Measurements from ENCODE around the gene FAM20B. TPM values are rescaled to one million over a fixed set of nuclear protein-coding genes. Genes with fewer than 3 reads are reported as not detected.
"Not testable (repeated sequence)": the region's sequence is repeated elsewhere in the genome, so short reads cannot be mapped to it uniquely, and the experiment has no call there.

The FAM20B gene
- polyA plus RNA-seq (2012; ENCODE audit: insufficient read depth, insufficient read length, low read depth) = 10.0 TPM

GRCh38 chr1:179025125-179025974 lies at the start of gene FAM20B:
FAM20B (plus strand) TSS chr1:179025894; CDS start chr1:179043848, 17,954 bp downstream.
- Histone ChIP-seq H3K9me3 (no peaks in the 10 kb centered on the region), H3K4me1 (no peaks in the 10 kb centered on the region), H3K36me3 (no peaks in the 10 kb centered on the region), H3K4me3 (ENCODE audit: low read depth, low read length) (peak within 1 kb of the TSS; percentile 69), H3K27me3 (no peaks in the 10 kb centered on the region)
- TF ChIP-seq, protein P1, sequence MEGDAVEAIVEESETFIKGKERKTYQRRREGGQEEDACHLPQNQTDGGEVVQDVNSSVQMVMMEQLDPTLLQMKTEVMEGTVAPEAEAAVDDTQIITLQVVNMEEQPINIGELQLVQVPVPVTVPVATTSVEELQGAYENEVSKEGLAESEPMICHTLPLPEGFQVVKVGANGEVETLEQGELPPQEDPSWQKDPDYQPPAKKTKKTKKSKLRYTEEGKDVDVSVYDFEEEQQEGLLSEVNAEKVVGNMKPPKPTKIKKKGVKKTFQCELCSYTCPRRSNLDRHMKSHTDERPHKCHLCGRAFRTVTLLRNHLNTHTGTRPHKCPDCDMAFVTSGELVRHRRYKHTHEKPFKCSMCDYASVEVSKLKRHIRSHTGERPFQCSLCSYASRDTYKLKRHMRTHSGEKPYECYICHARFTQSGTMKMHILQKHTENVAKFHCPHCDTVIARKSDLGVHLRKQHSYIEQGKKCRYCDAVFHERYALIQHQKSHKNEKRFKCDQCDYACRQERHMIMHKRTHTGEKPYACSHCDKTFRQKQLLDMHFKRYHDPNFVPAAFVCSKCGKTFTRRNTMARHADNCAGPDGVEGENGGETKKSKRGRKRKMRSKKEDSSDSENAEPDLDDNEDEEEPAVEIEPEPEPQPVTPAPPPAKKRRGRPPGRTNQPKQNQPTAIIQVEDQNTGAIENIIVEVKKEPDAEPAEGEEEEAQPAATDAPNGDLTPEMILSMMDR (IDR thresholded peaks at IDR 0.05; ENCODE audit: low read depth, low read length) = no peak
- peak; percentile 98 for DNase-seq

- no peak for DNase-seq
- no peaks in the 10 kb centered on the region for H3K27me3 ChIP-seq
- no peaks in the 10 kb centered on the region for H3K36me3 ChIP-seq
- TF ChIP-seq, protein P1 (IDR thresholded peaks at IDR 0.05; ENCODE audit: low read depth, low read length) = no peak
- H3K4me3 ChIP-seq (ENCODE audit: low read depth, low read length) = no peak overlapping the region
- H3K9me3 ChIP-seq = no peaks in the 10 kb centered on the region
- H3K4me1 ChIP-seq = no peaks in the 10 kb centered on the region
These were observed 49.2 kb upstream of the FAM20B start for GRCh38 chr1:178976541-178976940.

- Histone ChIP-seq H3K4me1 (no peaks in the 10 kb centered on the region), H3K9me3 (no peaks in the 10 kb centered on the region), H3K27me3 (no peaks in the 10 kb centered on the region), H3K4me3 (ENCODE audit: low read depth, low read length) (no peak overlapping the region), H3K36me3 (no peaks in the 10 kb centered on the region)
- DNase-seq = no peak
- TF ChIP-seq, protein P1 (IDR thresholded peaks at IDR 0.05; ENCODE audit: low read depth, low read length) = no peak
These were observed 39.5 kb upstream of the FAM20B start for GRCh38 chr1:178986204-178986603.

DNA sequence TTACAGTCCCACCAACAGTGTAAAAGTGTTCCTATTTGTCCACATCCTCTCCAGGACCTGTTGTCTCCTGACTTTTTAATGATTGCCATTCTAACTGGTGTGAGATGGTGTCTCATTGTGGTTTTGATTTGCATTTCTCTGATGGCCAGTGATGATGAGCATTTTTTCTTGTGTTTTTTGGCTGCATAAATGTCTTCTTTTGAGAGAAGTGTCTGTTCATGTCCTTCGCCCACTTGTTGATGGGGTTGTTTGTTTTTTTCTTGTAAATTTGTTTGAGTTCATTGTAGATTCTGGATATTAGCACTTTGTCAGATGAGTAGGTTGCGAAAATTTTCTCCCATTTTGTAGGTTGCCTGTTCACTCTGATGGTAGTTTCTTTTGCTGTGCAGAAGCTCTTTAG lies 37.5 kb upstream of the FAM20B start:
- H3K9me3 ChIP-seq; H3K4me1 ChIP-seq; DNase-seq; H3K4me3 ChIP-seq (ENCODE audit: low read depth, low read length); H3K36me3 ChIP-seq; H3K27me3 ChIP-seq: not testable (repeated sequence)

DNA sequence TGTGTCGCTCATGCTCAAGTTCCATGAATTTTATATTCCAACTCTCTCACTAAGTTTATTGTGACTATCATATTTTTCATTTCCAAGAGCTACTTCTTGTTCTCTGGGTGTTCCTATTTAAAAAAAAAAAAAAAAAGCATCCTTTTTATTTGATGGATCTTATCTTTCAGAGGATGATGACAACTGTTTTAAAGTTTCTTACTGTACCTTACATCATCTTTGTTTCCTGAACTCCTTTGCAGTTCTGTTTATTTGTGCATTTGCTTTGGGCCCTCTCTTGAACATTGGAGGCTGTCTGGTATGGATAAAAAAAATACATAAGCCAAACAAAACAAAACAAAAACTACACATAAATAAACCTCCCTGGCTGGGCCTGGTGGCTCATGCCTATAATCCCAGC lies 32.1 kb upstream of the FAM20B start:
- Histone ChIP-seq H3K4me3 (ENCODE audit: low read depth, low read length) (no peak overlapping the region), H3K9me3 (no peaks in the 10 kb centered on the region)
- TF ChIP-seq, protein P1 (IDR thresholded peaks at IDR 0.05; ENCODE audit: low read depth, low read length) = no peak

DNA sequence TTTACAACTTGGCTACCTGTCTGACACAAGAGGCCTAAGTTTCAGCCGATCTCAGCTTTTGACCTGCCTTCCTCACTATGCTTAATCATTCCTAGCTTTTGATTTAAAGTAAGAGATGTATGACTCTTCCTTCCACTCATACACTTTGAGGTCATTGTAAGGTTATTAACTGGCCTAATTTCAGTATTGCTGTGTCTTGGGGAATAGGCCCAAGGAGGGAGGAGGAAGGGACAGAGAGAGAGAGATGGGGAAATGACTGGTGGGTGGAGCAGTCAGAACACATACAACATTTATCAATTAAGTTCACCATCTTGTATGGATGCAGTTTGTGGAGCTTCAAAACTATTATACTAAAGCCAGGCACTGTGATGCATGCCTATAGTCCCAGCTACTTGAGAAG lies 28.3 kb upstream of the FAM20B start:
- no peaks in the 10 kb centered on the region for H3K27me3 ChIP-seq
- H3K4me3 ChIP-seq (ENCODE audit: low read depth, low read length) = no peak overlapping the region
- no peaks in the 10 kb centered on the region; the same call in 1 of the 2 replicates for H3K4me1 ChIP-seq
- TF ChIP-seq, protein P1 (IDR thresholded peaks at IDR 0.05; ENCODE audit: low read depth, low read length) = no peak
- no peak for DNase-seq
- H3K9me3 ChIP-seq = no peaks in the 10 kb centered on the region
- H3K36me3 ChIP-seq = no peaks in the 10 kb centered on the region

More for the DNA sequence above, 32.1 kb upstream of the FAM20B start:
- H3K27me3 ChIP-seq = no peaks in the 10 kb centered on the region
- H3K36me3 ChIP-seq = no peaks in the 10 kb centered on the region
- DNase-seq = no peak
- no peaks in the 10 kb centered on the region for H3K4me1 ChIP-seq

Measured in BE2C (cell line).